Left lung (tissue), 10 donors: ENCODE measurements around the gene TMEM115. TPM values are rescaled to one million over a fixed set of nuclear protein-coding genes. Genes with fewer than 3 reads are reported as not detected.

Source experiments
- ATAC-seq: fragments of 200-7000 bp; cut with Tn5 transposase; one replicate; pipeline ENCODE4 v1.9.1; 2020; ENCODE audit warnings: moderate library complexity
- DNase-seq, 4 donors: peaks; one replicate each; pipeline ENCODE4 v3.0.0-alpha.2; 2013 to 2020
- H3K27ac ChIP-seq, 2 donors: fragments of 200-600 bp; sonication (generic) in 1 of 2; one replicate each; pipeline versions ENCODE4 v1.5.0 to v1.8.0; 2020 to 2021
- H3K27me3 ChIP-seq, 2 donors: fragments of 200-600 bp; sonication (generic) in 1 of 2; one replicate each; pipeline versions ENCODE4 v1.5.0 to v1.8.0; 2020 to 2021
- H3K36me3 ChIP-seq, 2 donors: fragments of 200-600 bp; sonication (generic) in 1 of 2; one replicate each; pipeline versions ENCODE4 v1.5.0 to v1.8.0; 2020 to 2021
- H3K4me1 ChIP-seq, 2 donors: fragments of 200-600 bp; one replicate each; pipeline ENCODE4 v1.8.0; 2021
- H3K4me3 ChIP-seq, 2 donors: fragments of 200-600 bp; sonication (generic) in 1 of 2; one replicate each; pipeline versions ENCODE4 v1.5.0 to v1.8.0; 2020 to 2021; ENCODE audit warnings: mild to moderate bottlenecking in 1 of 2
- H3K9me3 ChIP-seq, 2 donors: fragments of 200-600 bp; sonication (generic) in 1 of 2; one replicate each; pipeline versions ENCODE4 v1.5.0 to v1.8.0; 2020 to 2021
- intact Hi-C, 2 donors: fragments of 100-400 bp; cut with DNase I; formaldehyde crosslinking; loops; one replicate each; pipeline versions ENCODE4 v1.11.2 to v1.14.2; 2022
- polyA plus RNA-seq, 6 donors: library from polyadenylated mRNA; unstranded; fragments of 120-200 nt; gene quantifications; one replicate each; pipeline ENCODE4 v1.2.1, GENCODE V29; 2013; ENCODE audit not compliant: insufficient read length in 6 of 6
- total RNA-seq, 2 donors: library from RNA; stranded (reverse); fragmentation: NEBNext Ultra II Directional; extraction: Animal tissue kit (Norgen Biotek cat#: 25700); gene quantifications; one replicate each; pipeline ENCODE4 v1.2.1, GENCODE V29; 2021
- TF ChIP-seq, protein P1 (sequence below), 2 donors: fragments of 200-600 bp; sonication (generic) in 1 of 2; IDR thresholded peaks; one replicate each; pipeline versions ENCODE4 v1.5.0 to v1.8.0; 2021; ENCODE audit warnings: antibody characterized with exemption in 2 of 2
- donor health status: DM: no; HTN: yes; CAD: no.
- donor health status: DM: no; HTN: no; CAD: no.

Gene TMEM115
- total and polyA plus RNA-seq, 8 donors = 23.3 to 39.1 (median 29.0) TPM

DNA sequence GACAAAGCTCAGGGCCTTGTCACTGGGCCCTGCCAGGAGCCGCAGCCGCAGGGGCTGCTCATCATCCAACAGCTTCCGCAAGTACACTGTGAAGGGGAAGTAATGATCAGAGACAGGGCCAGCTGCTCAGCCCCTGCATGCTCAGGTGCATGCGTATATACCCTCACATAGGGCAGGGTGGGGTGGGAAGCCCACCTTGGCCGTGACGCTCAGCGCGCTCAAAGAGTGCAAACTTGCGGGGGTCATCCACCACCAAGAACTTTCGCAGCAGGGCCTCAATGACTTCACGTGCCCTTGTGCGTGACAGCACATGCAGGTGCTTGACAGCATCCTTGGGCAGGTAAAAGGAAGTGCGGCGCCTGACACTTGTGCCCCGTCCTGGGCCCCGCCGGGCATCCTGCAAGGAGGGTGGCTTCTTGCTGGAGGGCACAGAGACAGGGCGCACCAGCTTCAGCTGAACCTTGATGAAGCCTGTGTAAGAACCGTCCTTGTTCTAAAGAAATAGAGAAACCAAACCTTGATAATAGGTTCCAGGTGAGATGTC, 27.9 kb downstream of the TMEM115 start:
- TF ChIP-seq, protein P1, sequence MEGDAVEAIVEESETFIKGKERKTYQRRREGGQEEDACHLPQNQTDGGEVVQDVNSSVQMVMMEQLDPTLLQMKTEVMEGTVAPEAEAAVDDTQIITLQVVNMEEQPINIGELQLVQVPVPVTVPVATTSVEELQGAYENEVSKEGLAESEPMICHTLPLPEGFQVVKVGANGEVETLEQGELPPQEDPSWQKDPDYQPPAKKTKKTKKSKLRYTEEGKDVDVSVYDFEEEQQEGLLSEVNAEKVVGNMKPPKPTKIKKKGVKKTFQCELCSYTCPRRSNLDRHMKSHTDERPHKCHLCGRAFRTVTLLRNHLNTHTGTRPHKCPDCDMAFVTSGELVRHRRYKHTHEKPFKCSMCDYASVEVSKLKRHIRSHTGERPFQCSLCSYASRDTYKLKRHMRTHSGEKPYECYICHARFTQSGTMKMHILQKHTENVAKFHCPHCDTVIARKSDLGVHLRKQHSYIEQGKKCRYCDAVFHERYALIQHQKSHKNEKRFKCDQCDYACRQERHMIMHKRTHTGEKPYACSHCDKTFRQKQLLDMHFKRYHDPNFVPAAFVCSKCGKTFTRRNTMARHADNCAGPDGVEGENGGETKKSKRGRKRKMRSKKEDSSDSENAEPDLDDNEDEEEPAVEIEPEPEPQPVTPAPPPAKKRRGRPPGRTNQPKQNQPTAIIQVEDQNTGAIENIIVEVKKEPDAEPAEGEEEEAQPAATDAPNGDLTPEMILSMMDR (IDR thresholded peaks at IDR 0.05) = no peak
- DNase-seq (peak in 1 of 4 donors; percentile 54), ATAC-seq (no peak)
- H3K27ac ChIP-seq = no peak overlapping the region
- no peak overlapping the region for H3K4me3 ChIP-seq
- intact Hi-C loops = no loop called here
- no peaks in the 10 kb centered on the region for H3K9me3 ChIP-seq
- peaks cover 26 to 69% of the 10 kb centered on the region in 2 donors for H3K4me1 ChIP-seq
- H3K36me3 ChIP-seq = peaks cover 0 to 46% of the 10 kb centered on the region in 2 donors
- H3K27me3 ChIP-seq = no peaks in the 10 kb centered on the region

DNA sequence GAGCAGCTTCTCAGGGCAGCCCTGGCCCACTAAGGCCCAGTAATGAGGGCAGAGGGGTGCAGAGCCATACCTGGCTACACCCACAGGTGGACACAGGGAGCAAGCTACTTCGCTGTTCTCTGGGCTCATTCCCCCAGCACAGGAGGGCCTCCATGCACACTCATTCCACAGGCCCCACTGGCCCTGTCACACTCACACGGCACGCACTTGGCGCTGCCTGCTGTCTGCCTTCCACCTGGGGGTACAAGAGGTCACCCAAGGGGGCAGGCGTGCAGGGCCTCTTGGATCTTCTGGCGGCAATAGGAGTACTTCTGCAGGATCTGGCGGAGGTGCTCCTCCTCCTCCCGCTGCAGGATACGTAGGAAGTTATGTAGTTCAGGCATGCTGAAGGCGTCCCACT, 29.0 kb downstream of the TMEM115 start:
- Histone ChIP-seq H3K4me3 (no peak overlapping the region), H3K9me3 (no peaks in the 10 kb centered on the region), H3K4me1 (peaks cover 15 to 68% of the 10 kb centered on the region in 2 donors), H3K36me3 (peaks cover 0 to 57% of the 10 kb centered on the region in 2 donors), H3K27ac (no peak overlapping the region), H3K27me3 (no peaks in the 10 kb centered on the region)
- TF ChIP-seq, protein P1 (IDR thresholded peaks at IDR 0.05) = no peak
- DNase-seq = no peak
- no peak for ATAC-seq
- intact Hi-C loops = no loop called here

DNA sequence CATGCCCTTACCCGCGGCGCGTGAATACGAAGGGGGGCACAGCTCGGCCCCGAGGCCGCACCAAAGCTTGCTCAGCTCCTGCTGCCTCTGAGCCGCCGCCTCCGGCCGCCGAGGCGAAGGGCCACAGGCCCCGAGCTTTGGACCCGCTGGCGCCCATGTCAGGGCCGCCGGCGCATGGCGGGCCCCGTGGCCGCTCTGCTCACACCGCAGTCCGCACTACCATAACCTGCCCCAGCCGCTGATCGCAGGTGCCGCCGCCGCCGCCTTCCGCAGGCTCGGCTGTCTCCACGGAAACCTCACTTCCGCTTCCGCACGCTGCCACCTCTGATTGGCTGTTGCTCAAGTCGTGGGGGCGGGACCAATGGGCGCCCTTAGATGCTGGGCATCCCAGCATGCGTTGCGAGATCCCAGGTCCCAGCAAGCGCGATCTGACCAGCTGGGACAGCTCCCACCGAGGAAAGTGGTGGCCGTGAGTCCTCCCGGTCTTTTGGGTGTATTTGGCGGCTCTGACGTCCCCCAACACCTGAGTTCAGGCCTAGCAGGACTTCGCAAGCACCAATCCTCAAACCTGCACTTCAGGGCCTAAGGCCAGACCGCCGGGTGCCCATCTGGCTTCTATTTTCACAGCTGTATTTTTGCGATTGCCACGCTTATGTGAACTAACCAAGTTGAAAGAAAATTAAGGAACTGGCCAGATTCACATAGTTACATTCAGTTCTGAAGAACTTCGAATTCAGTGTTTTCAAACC, 31.2 kb downstream of the TMEM115 start, which contains the start of gene TUSC2:
Gene TUSC2 (minus strand): TSS at position 281 of the 749 bp plus-strand sequence. CDS start 124 bp downstream, at position 157.
- peak within 1 kb of the TSS; percentile 95 to 100 for H3K4me3 ChIP-seq
- DNase-seq = peak; percentile 94 to 98 (median 97)
- H3K9me3 ChIP-seq = no peaks in the 10 kb centered on the region
- peak; percentile 93 for ATAC-seq
- TF ChIP-seq, protein P1 (IDR thresholded peaks at IDR 0.05) = no peak
- peaks cover 0 to 58% of the 10 kb centered on the region in 2 donors for H3K36me3 ChIP-seq
- H3K27ac ChIP-seq = peak within 1 kb of the TSS; percentile 59 to 84
- H3K27me3 ChIP-seq = no peaks in the 10 kb centered on the region
- intact Hi-C loops = no loop called here
- peaks cover 6 to 68% of the 10 kb centered on the region in 2 donors for H3K4me1 ChIP-seq

DNA sequence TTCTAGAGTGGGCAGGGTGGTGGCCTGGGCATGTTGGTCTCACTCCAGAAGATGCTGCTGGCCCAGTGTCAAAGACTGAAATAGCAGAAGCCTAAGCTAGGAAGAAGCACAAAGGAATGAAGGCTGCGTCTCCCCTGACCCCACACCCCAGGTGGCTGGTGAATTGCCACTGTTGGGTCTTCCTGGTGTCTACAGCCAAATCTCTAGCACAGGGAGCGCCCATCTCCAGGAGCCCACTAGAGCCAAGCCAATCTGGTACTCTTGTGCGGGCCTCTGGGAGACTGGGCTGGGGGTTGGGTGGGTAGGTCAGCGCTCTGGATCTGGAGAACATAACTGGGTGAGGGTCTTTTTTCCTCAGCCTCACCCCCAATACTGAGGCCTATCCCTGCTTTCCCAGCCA, 32.2 kb downstream of the TMEM115 start:
- TF ChIP-seq, protein P1 (IDR thresholded peaks at IDR 0.05) = no peak
- Histone ChIP-seq H3K27me3 (no peaks in the 10 kb centered on the region), H3K27ac (no peak overlapping the region), H3K36me3 (peaks cover 0 to 49% of the 10 kb centered on the region in 2 donors), H3K4me1 (peaks cover 11 to 68% of the 10 kb centered on the region in 2 donors), H3K9me3 (no peaks in the 10 kb centered on the region), H3K4me3 (peak overlapping the region; percentile 95 to 100)
- ATAC-seq (no peak), DNase-seq (no peak)
- intact Hi-C loops = no loop called here

DNA sequence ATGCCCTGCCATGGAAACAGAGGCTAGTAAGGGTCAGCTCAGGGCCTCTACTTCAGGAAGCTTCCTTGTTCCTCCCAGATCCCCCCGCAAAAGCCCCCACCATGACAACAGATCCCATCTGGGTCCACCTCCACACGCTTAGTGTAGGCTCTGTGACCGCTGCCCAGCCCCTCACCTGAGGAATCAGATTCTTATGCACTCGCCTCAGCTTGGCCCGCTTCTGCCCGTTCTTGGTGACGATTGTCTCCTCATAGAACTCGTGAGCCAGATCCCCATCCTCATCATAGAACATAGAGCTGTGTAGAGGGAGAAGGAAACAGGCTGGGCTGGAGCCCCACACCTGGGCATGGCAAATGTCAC, 33.2 kb downstream of the TMEM115 start:
- TF ChIP-seq, protein P1 (IDR thresholded peaks at IDR 0.05) = no peak
- Histone ChIP-seq H3K9me3 (no peaks in the 10 kb centered on the region), H3K36me3 (peaks cover 0 to 40% of the 10 kb centered on the region in 2 donors), H3K4me3 (no peak overlapping the region), H3K27me3 (no peaks in the 10 kb centered on the region), H3K27ac (peak overlapping the region in 1 of 2 donors; percentile 93), H3K4me1 (peaks cover 14 to 67% of the 10 kb centered on the region in 2 donors)
- no peak for ATAC-seq
- no peak for DNase-seq
- intact Hi-C loops = no loop called here
